ENCODE results near the gene SPRING1.

Gene SPRING1

DNA sequence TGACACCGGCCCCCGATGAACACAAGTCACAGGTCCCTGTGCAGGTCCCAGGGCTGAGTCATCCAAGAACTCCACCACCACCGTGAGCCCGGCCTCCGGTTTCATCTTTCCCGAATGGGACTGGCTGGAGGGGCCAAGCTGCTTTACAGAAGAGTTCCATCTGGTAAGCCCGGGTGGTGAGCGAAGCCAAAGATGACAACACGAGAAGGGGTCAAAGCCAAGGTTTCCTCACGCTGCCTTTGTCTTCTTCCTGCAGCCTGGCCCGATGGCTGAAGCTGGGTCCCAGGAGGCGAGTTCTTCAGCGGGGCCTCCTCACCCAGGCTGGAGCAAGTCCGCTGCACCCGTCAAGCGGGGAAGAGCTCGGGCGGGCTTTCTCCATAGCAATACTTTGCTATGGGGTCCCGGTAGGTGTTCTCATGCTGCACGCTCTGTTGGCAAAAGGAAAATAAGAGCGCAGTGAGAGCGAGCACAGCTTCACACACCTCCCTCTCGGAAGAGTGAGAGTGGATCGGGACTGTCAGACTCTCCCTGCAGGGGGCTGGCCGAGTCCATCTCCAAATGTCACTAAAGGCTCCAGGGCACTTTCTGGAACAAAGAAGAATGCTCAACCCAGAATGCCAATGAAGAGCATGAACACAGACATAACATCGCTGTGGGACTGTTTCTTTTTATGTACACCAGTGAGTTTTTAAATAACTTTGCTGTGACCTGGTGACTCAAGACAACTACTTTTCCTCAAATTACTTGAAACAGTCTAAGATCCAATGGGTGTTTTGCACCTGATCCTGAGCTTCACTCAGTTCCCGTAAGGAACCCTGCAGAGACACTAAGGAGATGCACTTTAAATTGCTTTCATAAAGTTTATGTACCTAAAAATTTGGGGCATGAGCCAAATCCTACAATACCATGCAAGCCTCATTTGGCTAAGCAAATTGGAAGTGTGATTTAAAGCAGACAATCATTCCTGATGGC is 20.1 kb downstream of the SPRING1 start (continued):
- TF ChIP-seq, protein P1, sequence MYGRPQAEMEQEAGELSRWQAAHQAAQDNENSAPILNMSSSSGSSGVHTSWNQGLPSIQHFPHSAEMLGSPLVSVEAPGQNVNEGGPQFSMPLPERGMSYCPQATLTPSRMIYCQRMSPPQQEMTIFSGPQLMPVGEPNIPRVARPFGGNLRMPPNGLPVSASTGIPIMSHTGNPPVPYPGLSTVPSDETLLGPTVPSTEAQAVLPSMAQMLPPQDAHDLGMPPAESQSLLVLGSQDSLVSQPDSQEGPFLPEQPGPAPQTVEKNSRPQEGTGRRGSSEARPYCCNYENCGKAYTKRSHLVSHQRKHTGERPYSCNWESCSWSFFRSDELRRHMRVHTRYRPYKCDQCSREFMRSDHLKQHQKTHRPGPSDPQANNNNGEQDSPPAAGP (tag by site-specific recombination; IDR thresholded peaks at IDR 0.05): no peak
- TF ChIP-seq ZNF19 (tag by site-specific recombination; IDR thresholded peaks at IDR 0.05; ENCODE audit: low read depth) (no peak), ZBTB11 (tag by site-specific recombination; conservative IDR thresholded peaks at IDR 0.05; ENCODE audit: low read depth) (no peak), PRDM2 (tag by site-specific recombination; IDR thresholded peaks at IDR 0.05; ENCODE audit: borderline replicate concordance) (no peak), ZNF549 (tag by site-specific recombination; IDR thresholded peaks at IDR 0.05) (no peak), ZSCAN30 (tag by site-specific recombination; IDR thresholded peaks at IDR 0.05) (no peak; the same call in 1 of the 2 replicates), ZNF596 (tag by site-specific recombination; IDR thresholded peaks at IDR 0.05) (peak; percentile 74), BCL11B (tag by site-specific recombination; IDR thresholded peaks at IDR 0.05; ENCODE audit: low read depth) (0 out of 2 replicates have a peak, but pooled peaks have one; percentile 77), ZBTB48 (tag by site-specific recombination; IDR thresholded peaks at IDR 0.05) (peak; percentile 46; the same call in 1 of the 2 replicates), EGR2 (tag by site-specific recombination; IDR thresholded peaks at IDR 0.05; ENCODE audit: low read depth) (no peak), IKZF3 (tag by site-specific recombination; IDR thresholded peaks at IDR 0.05) (peak; percentile 83), ZNF37A (tag by site-specific recombination; IDR thresholded peaks at IDR 0.05) (no peak), GLIS1 (tag by site-specific recombination; IDR thresholded peaks at IDR 0.05) (peak; percentile 57; the same call in 1 of the 2 replicates), KLF10 (tag by site-specific recombination; IDR thresholded peaks at IDR 0.05) (peak; percentile 20; the same call in 1 of the 2 replicates), OSR2 (tag by site-specific recombination; IDR thresholded peaks at IDR 0.05) (peak; percentile 90), BCL11A (tag by site-specific recombination; IDR thresholded peaks at IDR 0.05; ENCODE audit: low read depth) (peak; percentile 77; the same call in 1 of the 2 replicates), ZNF626 (tag by site-specific recombination; IDR thresholded peaks at IDR 0.05) (no peak), ZNF843 (tag by site-specific recombination; IDR thresholded peaks at IDR 0.05) (peak; percentile 68), ZNF324 (tag by site-specific recombination; IDR thresholded peaks at IDR 0.05) (0 out of 2 replicates have a peak, but pooled peaks have one; percentile 25)
- TF ChIP-seq, protein P2, sequence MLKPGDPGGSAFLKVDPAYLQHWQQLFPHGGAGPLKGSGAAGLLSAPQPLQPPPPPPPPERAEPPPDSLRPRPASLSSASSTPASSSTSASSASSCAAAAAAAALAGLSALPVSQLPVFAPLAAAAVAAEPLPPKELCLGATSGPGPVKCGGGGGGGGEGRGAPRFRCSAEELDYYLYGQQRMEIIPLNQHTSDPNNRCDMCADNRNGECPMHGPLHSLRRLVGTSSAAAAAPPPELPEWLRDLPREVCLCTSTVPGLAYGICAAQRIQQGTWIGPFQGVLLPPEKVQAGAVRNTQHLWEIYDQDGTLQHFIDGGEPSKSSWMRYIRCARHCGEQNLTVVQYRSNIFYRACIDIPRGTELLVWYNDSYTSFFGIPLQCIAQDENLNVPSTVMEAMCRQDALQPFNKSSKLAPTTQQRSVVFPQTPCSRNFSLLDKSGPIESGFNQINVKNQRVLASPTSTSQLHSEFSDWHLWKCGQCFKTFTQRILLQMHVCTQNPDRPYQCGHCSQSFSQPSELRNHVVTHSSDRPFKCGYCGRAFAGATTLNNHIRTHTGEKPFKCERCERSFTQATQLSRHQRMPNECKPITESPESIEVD (tag by site-specific recombination; IDR thresholded peaks at IDR 0.05): peak; percentile 96
- TF ChIP-seq, protein P3, sequence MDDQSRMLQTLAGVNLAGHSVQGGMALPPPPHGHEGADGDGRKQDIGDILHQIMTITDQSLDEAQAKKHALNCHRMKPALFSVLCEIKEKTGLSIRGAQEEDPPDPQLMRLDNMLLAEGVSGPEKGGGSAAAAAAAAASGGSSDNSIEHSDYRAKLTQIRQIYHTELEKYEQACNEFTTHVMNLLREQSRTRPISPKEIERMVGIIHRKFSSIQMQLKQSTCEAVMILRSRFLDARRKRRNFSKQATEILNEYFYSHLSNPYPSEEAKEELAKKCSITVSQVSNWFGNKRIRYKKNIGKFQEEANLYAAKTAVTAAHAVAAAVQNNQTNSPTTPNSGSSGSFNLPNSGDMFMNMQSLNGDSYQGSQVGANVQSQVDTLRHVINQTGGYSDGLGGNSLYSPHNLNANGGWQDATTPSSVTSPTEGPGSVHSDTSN (CRISPR knock-in tag; IDR thresholded peaks at IDR 0.05): no peak
- TF ChIP-seq, protein P4, sequence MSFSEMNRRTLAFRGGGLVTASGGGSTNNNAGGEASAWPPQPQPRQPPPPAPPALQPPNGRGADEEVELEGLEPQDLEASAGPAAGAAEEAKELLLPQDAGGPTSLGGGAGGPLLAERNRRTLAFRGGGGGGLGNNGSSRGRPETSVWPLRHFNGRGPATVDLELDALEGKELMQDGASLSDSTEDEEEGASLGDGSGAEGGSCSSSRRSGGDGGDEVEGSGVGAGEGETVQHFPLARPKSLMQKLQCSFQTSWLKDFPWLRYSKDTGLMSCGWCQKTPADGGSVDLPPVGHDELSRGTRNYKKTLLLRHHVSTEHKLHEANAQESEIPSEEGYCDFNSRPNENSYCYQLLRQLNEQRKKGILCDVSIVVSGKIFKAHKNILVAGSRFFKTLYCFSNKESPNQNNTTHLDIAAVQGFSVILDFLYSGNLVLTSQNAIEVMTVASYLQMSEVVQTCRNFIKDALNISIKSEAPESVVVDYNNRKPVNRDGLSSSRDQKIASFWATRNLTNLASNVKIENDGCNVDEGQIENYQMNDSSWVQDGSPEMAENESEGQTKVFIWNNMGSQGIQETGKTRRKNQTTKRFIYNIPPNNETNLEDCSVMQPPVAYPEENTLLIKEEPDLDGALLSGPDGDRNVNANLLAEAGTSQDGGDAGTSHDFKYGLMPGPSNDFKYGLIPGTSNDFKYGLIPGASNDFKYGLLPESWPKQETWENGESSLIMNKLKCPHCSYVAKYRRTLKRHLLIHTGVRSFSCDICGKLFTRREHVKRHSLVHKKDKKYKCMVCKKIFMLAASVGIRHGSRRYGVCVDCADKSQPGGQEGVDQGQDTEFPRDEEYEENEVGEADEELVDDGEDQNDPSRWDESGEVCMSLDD (tag by site-specific recombination; IDR thresholded peaks at IDR 0.05): no peak
